OCI-LY1 (cell line): Measurements from ENCODE around the gene UST.

Experiments used
- H2AFZ ChIP-seq: fragments of 200-600 bp; sonication (generic), shearing (Covaris generic); 2 replicates; pipeline ENCODE4 v1.6.0; 2014; ENCODE audit warnings: antibody characterized with exemption, mild to moderate bottlenecking, low read length
- H3F3A ChIP-seq: fragments of 200-600 bp; sonication (generic), shearing (Covaris generic); 2 replicates; pipeline ENCODE4 v1.6.0; 2014; ENCODE audit warnings: mild to moderate bottlenecking, antibody characterized with exemption, low read length, moderate library complexity; ENCODE audit not compliant: insufficient read depth
- H3K27ac ChIP-seq: fragments of 200-600 bp; sonication (generic); 2 replicates; pipeline ENCODE4 v1.5.1; 2014; ENCODE audit warnings: low read length, mixed run types, mild to moderate bottlenecking, low read depth; ENCODE audit not compliant: poor library complexity, severe bottlenecking
- H3K27me3 ChIP-seq: fragments of 200-600 bp; sonication (generic); 2 replicates; pipeline ENCODE4 v1.6.0; 2014; ENCODE audit warnings: antibody characterized with exemption, mild to moderate bottlenecking, low read length, moderate library complexity; ENCODE audit not compliant: insufficient read depth
- H3K36me3 ChIP-seq: fragments of 200-600 bp; sonication (generic); 2 replicates; pipeline ENCODE4 v1.6.1; 2014; ENCODE audit warnings: mild to moderate bottlenecking, antibody characterized with exemption, low read length, moderate library complexity, mixed read lengths; ENCODE audit not compliant: insufficient read depth
- H3K4me1 ChIP-seq: fragments of 200-600 bp; sonication (generic); 2 replicates; pipeline ENCODE4 v1.5.1; 2014; ENCODE audit warnings: mild to moderate bottlenecking, low read length, moderate library complexity; ENCODE audit not compliant: insufficient read depth, severe bottlenecking
- H3K4me2 ChIP-seq: fragments of 200-600 bp; sonication (generic), shearing (Covaris generic); 2 replicates; pipeline ENCODE4 v1.6.1; 2014; ENCODE audit warnings: low read length
- H3K4me3 ChIP-seq: fragments of 200-600 bp; sonication (generic); 2 replicates; pipeline ENCODE4 v1.5.1; 2014; ENCODE audit warnings: low read length, low read depth, mild to moderate bottlenecking, mixed read lengths; ENCODE audit not compliant: poor library complexity, severe bottlenecking
- H3K79me2 ChIP-seq: fragments of 200-600 bp; shearing (Covaris generic); 2 replicates; pipeline ENCODE4 v1.6.1; 2016; ENCODE audit warnings: mixed run types, low read length, mixed read lengths; ENCODE audit not compliant: insufficient read depth
- H3K9ac ChIP-seq: fragments of 200-600 bp; sonication (generic), shearing (Covaris generic); 2 replicates; pipeline ENCODE4 v1.6.1; 2014; ENCODE audit warnings: mild to moderate bottlenecking, low read length, mixed read lengths
- H3K9me2 ChIP-seq: fragments of 200-600 bp; sonication (generic), shearing (Covaris generic); 2 replicates; pipeline ENCODE4 v1.6.1; 2014; ENCODE audit warnings: low read depth, mild to moderate bottlenecking, low read length, mixed read lengths
- H3K9me3 ChIP-seq: fragments of 200-600 bp; shearing (Covaris generic); 2 replicates; pipeline ENCODE4 v1.6.1; 2014; ENCODE audit warnings: low read length, mixed read lengths
- H4K20me1 ChIP-seq: fragments of 200-600 bp; sonication (generic), shearing (Covaris generic); 2 replicates; pipeline ENCODE4 v1.6.0; 2016; ENCODE audit warnings: mild to moderate bottlenecking, low read length; ENCODE audit not compliant: insufficient read depth
- EZH2 ChIP-seq: fragments of 200-600 bp; sonication (generic), shearing (Covaris generic); IDR thresholded peaks from 2 replicates; pipeline ENCODE4 v1.8.0; 2017; ENCODE audit warnings: borderline replicate concordance, mixed run types, mild to moderate bottlenecking, antibody characterized with exemption, low read length, moderate library complexity, mixed read lengths
- TF ChIP-seq, protein P1 (sequence below): fragments of 200-600 bp; sonication (generic), shearing (Covaris generic); IDR thresholded peaks from 2 replicates; pipeline ENCODE4 v1.5.1; 2017; ENCODE audit warnings: mild to moderate bottlenecking, antibody characterized with exemption, low read length, moderate library complexity, mixed read lengths

Gene UST

DNA sequence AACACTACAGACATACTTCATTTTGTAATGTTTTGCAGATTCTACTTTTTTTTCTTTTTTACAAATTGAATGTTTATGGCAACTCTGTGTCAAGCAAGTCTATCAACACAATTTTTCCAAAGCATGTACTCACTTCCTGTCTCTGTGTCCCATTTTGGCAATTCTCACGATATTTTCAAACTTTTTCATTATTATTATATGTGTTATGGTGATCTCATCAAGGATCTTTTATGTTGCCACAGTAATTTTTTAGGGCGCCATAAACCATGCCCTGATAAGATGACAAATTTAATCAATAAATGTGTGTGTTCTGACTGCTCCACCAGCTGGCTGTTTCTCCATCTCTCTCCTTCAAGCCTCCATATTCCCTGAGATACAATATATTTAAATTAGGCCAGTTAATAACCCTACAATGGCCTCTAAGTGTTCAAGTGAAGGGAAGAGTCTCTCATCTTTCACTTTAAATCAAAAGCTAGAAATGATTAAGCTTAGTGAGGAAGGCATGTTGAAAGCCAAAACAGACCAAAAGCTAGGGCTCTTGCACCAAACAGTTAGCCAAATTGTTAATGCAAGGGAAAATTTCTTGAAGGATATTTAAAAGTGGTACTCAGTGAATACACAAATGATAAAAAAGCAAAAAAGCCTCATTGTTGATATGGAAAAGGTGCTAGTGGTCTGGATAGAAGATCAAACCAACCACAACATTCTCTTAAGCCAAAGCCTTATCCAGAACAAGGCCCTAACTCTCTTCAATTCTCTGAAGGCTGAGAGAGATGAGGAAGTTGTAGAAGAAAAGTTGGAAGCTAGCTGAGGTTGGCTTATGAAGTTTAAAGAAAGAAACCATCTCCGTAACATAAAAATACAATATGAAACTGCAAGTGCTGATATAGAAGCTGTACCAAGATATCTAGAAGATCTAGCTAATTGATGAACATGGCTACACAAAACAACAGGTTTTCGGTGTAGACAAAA lies 376.3 kb downstream of the UST start:
- Histone ChIP-seq H4K20me1 (no peaks in the 10 kb centered on the region), H3K27me3 (no peaks in the 10 kb centered on the region), H3K27ac (no peak overlapping the region), H3K4me3 (no peak overlapping the region), H3K4me2 (no peak overlapping the region), H3K9me3 (no peaks in the 10 kb centered on the region), H3K36me3 (no peaks in the 10 kb centered on the region), H3K4me1 (no peaks in the 10 kb centered on the region), H3F3A (no peaks in the 10 kb centered on the region), H3K9me2 (no peaks in the 10 kb centered on the region), H2AFZ (no peak overlapping the region), H3K79me2 (no peaks in the 10 kb centered on the region), H3K9ac (no peak overlapping the region)
- no peak for TF ChIP-seq EZH2
- TF ChIP-seq, protein P1, sequence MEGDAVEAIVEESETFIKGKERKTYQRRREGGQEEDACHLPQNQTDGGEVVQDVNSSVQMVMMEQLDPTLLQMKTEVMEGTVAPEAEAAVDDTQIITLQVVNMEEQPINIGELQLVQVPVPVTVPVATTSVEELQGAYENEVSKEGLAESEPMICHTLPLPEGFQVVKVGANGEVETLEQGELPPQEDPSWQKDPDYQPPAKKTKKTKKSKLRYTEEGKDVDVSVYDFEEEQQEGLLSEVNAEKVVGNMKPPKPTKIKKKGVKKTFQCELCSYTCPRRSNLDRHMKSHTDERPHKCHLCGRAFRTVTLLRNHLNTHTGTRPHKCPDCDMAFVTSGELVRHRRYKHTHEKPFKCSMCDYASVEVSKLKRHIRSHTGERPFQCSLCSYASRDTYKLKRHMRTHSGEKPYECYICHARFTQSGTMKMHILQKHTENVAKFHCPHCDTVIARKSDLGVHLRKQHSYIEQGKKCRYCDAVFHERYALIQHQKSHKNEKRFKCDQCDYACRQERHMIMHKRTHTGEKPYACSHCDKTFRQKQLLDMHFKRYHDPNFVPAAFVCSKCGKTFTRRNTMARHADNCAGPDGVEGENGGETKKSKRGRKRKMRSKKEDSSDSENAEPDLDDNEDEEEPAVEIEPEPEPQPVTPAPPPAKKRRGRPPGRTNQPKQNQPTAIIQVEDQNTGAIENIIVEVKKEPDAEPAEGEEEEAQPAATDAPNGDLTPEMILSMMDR, result no peak

DNA sequence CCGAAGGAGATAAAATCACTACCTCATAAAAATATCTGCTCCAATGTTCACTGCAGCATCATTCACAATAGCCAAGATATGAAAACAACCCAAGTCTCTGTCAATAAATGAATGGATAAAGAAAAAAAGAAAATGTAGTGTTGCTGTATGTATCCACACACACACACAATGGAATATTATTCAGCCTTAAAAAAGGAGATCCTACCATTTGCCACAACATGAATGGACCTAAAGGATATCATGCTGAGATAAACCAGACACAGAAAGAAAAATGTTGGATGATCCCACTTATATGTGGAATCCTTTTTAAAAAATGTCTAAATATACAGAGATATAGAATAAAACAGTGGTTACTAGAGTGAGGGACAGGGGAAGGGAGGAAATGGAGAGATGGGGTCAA lies 378.5 kb downstream of the UST start:
- Histone ChIP-seq H3K9me3 (no peaks in the 10 kb centered on the region), H3K4me2 (no peak overlapping the region), H3K4me3 (no peak overlapping the region), H3K79me2 (no peaks in the 10 kb centered on the region), H3K9ac (no peak overlapping the region), H3F3A (no peaks in the 10 kb centered on the region), H3K9me2 (no peaks in the 10 kb centered on the region), H3K36me3 (no peaks in the 10 kb centered on the region), H3K4me1 (no peaks in the 10 kb centered on the region), H2AFZ (no peak overlapping the region), H4K20me1 (no peaks in the 10 kb centered on the region), H3K27ac (no peak overlapping the region), H3K27me3 (no peaks in the 10 kb centered on the region)
- TF ChIP-seq, protein P1, result no peak
- TF ChIP-seq EZH2, result no peak
